DMS79 treated with DMSO at 0.1 percent for 48 hours (cell line): ENCODE measurements around the gene MTHFS.
A peak's percentile ranks its signal among the peaks of the same experiment; 100 is the strongest.
"Not testable (repeated sequence)": the region's sequence is repeated elsewhere in the genome, so short reads cannot be mapped to it uniquely, and the experiment has no call there.

ENCODE experiments used
- DNase-seq: peaks from one replicate; lab custom pipeline; 2025; lab: John Stamatoyannopoulos, UW

MTHFS gene

DNA sequence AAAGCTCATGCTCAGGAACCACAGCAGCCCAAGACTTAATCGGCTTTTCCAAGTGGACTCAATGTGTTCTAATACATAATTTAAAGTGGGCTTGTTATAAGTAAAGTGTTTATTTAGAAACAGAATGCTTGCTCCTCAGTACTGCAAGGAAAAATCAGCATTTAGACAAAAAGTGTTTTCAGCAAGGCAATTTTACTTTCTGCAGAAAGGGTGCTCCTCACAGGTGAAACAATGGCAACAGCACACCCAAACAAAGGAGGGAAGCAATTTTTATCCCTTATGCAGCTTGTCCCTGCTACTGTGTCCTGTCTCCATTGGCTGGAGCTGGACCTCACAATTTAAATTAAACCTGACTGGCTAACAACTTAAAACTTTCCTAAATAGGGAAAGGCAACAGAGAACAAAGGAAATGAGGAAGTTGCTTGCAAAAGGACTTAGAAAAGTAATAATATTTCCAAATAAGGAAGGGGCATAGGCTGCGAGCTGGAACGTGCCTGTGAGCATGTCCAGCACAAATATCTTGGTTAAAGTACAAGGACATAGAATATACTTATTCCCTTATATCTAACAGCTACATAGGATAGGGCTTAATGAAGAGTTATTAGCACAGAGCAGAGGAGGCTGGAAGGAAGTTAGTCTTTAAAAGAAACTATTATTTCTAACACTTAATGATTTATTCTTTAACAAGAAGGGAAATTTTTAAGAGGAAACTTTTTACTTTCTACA lies 19.1 kb upstream of the MTHFS start:
- DNase-seq = not testable (repeated sequence)

DNA sequence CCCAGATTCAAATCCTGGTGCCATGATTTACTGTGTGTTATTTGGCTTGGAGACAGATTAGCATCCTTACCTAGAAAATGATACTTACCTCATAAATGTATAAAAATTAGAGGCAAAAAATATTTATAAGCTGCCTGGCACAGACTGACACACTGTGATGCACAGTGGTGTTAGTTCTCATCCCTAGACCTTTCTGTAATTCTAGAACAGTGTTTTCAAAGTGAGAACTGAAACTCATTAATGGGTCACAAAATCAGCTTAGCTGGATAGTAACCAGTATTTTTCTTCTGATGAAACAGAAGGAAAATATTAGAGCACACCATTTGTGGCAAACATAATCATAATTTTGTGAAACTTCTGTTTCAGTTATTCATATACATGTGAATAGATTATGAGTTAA lies 17.9 kb upstream of the MTHFS start:
- no peak for DNase-seq

DNA sequence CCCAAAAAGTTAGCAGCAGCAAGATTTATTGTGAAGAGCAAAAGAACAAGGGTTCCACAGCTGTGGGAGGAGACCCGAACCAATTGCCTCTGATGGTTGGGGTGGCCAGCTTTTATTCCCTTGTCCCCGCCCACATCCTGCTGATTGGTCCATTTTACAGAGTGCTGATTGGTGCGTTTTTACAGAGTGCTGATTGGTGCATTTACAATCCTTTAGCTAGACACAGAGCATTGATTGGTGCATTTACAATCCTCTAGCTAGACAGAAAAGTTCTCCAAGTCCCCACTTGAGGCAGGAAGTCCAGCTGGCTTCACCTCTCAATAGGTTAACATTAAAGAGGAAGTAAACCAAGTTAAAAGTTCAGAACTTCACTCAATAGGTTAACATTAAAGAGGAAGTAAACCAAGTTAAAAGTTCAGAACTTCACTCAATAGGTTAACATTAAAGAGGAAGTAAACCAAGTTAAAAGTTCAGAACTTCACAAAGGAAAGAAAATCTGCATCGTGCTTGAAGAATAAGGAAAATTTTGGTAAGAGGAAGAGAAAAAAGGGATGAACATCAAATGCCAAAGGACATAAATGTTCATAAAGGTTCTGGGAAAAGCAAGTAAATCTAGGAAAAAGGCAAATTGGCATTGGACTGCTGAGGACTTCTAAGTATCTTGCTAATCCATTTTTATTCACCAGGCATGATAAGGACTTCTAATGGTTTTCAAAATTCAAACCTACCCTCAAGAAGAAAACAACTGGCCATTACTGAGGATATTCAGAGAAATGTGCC lies 12.9 kb upstream of the MTHFS start:
- not testable (repeated sequence) for DNase-seq

DNA sequence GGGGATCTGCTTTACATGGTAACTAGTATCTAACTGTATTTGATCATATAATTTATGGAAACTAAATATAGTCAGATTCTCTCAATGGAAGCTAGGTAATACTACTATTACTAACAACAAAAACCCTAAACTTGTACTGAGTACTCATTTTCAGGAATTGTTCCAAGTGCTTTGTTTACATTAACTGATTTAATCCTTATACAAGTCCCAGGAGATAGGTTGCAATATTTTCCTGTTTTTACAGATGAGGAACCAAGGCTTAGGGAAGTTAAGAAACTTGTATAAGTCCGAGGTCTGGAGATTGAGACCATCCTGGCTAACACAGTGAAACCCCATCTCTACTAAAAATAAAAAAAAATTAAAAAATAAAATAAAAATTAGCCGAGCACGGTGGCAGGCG lies 7.5 kb upstream of the MTHFS start:
- no peak for DNase-seq

DNA sequence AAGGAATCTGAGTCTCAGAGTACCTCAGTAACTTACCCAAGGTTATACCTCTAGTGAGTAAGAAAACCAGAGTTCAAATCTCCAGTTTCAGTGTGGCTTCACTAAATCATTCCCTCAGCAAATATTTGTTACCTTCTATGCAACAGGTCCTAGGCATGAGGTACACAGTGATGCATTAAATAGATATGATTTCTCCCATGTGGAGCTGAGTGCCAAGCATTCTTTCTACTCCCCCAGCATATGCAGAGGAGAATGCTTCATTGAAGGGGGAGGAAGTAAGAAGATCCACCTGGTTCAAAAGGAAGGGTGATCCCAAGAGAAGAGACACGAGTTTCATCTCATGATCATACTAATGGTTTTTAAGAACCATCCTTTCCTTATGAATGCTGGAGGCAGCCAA lies 6.8 kb upstream of the MTHFS start:
- no peak for DNase-seq

DNA sequence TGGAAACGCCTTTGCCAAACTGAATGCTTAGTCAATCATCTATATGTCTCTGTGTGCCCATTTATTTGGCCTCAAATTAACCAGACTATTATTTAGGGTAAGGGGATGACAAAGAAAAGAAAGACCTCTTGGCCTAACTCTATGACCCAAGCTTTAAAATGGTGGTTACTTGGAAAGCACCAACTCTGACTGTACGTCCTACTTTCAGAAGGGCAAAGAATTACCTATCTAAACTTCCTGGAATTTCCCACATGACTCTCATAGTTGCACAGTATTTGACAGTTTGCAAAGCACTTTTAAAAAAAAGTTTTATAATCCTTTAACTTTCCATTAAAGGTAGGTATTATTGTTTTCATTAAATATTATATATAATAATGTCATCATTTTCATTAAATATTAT lies 6.3 kb upstream of the MTHFS start:
- DNase-seq = no peak

DNA sequence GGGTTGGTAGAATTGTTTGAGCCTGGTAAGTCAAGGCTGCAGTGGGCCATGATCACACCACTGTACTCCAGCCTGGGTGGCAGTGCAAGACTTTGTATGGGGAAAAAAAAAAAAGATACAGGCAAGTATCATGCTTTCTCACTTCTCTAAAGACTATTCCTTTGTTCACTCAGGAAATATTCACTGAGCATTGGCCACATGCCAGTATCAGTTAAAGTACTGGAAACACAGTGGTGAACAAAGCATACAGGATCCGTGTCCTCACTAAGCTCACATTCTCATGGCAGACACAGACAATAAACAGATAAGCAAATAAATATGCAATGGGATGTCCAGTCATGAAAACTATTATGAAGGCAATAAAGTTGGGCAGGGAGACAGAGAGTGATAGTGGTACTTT lies 5.1 kb upstream of the MTHFS start:
- no peak for DNase-seq

DNA sequence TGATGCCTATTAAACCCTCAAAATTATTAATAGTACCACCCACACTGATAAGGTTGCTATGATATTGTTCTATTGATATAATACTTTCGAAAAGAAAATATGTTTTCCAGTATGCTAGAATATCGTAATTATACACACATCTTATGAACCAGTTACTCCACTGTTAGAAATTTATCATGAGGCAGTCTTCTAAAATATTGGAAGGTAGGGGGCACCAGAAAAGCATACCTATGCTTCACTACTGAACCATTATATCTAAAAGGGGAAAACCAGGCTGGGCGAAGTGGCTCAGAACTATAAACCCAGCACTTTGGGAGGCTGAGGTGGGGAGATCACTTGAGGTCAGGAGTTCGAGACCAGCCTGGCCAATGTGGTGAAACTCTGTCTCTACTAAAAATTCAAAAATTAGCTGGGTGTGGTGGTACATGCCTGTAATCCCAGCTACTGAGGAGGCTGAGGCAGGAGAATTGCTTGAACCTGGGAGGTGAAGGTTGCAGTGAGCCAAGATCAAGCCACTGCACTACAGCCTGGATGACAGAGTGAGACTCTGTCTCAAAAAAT lies 4.1 kb upstream of the MTHFS start:
- DNase-seq = not testable (repeated sequence)

DNA sequence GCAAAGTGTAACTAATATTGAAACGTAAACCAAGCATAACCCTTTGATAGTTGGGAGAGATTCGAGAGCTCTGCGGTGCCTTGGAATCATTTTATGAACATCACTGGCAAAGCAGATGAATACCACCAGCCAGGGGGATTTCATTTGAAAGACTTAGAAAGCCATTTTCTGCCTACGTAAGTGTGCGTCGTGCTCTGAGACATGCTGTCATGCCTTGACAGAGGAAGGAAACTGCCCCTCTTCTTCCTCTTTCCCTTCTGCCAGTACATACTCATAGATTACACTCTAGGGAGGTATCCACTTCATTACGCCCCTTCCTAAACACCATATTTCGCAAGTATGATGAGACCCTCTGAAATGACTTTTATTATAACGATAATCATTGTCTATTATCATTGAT lies 3.3 kb upstream of the MTHFS start:
- no peak for DNase-seq

DNA sequence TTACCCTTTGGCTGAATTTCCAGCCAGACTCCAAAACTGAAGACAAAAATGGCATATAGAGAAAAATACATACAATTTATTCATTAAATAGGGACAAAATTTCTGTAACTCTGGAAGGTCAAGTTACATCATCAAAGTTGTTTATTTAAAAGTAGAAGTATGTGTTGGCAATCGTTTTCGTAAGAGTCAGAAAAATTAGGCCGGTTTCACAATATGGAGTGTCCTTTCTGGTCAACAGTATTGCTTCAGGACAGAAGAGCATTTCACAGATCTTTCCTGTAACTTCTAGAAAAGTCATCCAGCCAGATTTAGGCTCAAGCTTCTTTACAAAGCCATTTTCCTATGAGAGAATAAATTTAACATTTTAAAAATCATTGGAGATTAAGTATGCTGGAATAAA lies 2.0 kb upstream of the MTHFS start:
- DNase-seq = not testable (repeated sequence)

DNA sequence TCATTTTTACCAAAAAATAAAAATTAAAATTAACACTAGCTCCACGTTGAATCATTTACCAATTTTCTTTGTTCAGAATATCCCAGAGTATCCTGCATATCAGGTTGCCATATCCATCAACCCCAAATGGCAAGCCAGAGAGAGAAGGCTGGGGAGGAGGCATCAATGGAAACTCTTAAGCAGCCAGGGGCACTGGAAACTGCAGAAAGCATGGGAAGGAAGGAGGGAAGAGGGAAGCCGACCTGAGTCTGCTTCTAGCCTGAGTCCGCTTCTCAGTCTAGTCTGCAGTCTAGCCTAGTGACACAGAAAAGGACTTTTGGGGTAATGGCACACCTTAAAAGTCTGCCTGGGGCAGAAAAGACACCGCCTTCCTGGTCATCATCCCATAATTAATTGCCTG lies 1.6 kb upstream of the MTHFS start:
- no peak for DNase-seq

DNA sequence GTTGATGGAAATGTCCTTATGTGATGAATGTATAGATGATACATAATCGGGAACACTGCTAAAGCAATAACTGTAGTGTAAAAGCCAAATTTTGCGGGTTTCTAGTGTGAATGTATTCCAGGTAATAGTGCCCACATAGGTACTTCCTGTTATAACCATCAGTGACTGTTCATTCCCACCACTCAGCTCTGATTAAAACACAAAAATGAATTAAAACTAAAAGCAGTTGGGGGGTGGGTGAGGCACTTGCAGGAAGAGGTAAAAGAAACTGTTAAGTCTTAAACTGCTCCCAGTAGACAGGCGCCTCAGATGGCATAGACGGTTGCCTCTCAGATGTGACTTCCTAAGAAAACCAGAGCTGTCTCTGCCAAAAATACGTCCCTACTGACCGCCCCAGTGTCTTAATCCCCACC lies 893 bp upstream of the MTHFS start:
- no peak for DNase-seq

DNA sequence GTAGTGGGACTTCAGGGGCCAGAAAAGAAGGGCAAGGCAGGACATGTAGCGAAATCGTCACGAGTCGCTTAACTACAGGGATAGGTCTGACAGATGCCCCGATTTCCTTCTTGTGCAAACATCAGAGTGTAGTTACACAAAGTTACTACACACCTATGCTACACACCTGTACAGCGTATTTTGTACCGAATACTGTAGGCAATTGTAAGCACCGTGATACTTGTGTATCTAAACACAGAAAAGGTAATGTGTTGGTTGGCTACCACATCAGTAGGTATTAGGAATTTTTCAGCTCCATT lies 515 bp upstream of the MTHFS start:
- peak; percentile 17 for DNase-seq

DNA sequence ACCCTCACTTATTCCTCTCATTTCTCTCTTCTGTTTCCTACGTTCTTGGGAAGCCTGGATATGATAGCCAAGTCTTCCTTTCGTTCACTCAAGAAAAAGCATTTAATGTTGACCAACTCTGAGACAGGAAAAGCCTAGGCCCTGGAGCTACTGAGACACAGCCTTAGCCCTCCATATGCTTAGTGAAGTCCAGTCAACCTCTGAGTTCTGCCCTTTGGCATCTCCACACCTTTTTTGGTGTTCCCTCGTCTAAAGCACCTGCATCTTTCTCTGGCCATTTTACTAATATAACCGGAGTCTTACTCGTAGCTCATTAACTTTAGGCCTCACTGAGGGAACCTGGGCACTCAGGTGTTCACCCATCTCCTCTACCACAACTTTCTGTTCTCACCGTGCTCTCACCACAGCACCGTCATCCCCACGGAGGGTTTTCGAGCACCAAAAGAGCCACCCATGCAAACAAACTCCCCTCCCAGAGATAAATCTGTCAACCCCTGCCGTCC lies 632 bp downstream of the MTHFS start:
- peak; percentile 59 for DNase-seq

DNA sequence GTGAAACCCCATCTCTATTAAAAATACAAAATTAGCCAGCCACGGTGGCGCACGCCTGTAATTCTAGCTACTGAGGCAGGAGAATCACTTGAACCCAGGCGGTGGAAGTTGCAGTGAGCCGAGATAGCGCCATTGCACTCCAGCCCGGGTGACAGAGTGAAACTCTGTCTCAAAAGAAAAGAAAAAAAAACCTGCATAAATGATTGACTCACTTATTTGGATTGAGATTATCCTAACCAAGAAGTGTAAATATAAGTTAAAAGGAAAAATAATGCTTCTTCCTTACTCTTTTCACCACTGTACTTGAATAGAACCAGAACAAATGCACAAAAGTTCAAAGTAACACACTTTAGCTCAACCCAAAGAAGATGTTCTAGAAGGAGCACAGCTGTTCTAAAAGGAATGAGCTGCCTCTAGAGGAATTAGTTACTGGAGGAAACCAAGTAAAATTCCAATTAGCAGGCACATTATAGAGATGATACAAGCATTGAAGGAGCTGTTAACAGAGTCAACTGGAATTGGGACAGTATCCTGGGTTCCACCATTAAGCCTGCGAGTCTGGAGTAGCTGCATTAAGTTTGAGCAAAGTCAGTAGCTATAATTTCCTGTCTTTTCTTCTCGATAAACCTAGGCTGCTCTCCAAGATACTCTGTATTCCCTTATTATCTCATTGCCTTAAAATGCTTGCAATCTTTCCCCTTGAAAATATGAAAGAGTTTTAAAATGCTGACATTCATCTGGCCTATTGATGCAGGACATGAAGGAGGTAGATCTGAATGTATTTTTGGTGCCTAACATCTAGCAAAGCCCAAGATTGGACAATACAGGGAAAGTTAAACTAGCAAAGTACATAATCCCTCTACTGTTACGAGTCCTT lies 9.5 kb downstream of the MTHFS start:
- no peak for DNase-seq

DNA sequence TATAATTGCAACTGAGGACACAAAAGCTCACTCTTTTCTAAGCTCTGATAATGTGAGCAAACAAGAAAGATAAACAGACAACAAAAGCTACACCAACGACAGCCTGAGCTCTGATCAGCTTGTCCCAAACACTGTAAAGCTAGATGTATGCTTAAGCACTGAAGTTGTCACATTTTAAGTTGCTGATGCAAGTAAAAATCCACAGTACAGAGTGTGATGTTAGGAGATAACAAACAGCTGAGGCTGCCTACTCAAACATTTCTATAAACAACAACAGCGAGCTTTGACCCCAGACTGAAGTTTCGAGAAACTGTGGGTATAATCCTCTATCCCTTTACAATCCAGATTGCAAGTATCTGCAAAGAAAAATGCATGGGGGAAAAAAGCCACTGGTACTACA lies 10.7 kb downstream of the MTHFS start:
- no peak for DNase-seq

DNA sequence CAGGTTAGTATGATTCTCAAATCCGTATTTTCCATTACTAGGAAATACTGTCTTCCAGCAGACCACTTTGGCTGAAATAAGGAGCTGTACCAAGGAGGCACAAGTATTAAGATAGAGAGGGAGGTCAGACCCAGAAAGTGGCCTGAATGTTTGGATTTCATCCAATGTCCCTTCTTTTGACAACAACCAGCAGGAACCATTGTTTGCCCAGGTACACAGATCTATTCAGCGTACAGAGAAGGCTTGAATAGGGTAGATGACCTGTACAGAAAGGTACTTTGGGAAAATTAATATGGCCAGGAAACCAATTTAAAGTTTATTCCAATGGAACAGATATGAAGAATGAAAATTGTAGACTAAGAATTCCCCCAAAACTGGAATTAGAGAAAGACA lies 12.6 kb downstream of the MTHFS start:
- no peak for DNase-seq

DNA sequence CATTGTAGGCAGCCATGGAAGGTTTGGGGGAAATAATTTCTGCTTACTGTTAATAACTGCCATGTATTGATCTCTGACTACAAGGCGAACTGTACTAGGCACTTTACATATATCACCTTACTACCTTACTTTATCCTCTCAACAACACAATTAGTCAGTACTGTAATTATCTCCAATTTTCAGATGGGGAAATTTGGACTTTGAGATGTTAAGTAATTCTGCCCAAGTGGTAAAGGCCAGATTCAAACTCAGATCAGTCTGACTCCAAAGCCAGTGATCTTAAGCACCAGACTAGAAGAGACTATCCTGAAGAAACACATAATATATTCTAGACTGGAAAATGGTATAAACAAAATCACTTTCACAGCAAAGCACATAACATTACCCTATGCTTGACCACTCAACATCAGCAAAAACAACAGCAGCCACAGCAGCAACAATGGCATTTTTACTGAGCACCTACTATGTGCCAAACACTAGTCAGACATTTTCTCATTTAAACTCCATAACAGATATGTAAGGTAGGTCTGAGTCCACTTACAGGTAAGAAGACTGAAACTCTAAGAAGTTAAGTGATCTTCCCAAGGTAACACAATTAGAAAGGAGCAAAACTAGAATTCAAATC lies 13.1 kb downstream of the MTHFS start:
- DNase-seq = no peak

DNA sequence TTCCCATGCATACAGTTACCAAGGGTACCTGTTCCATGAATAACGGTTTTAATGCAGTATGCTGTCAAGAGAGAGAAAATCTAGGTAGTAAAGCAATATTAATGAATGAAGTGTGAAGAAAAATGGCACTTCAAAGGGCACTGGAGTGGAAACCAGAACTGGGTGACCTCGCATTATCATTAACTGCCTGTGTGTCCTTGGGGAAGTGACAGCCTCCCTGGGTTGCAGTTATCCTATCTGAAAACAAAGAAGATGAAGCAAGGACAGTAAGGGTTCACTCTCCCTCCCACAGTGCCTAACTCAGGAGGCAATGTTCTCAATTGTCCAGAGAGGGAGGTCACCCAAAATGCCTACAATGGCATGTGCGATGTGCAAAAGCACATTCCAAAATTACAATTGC lies 15.1 kb downstream of the MTHFS start:
- no peak for DNase-seq

DNA sequence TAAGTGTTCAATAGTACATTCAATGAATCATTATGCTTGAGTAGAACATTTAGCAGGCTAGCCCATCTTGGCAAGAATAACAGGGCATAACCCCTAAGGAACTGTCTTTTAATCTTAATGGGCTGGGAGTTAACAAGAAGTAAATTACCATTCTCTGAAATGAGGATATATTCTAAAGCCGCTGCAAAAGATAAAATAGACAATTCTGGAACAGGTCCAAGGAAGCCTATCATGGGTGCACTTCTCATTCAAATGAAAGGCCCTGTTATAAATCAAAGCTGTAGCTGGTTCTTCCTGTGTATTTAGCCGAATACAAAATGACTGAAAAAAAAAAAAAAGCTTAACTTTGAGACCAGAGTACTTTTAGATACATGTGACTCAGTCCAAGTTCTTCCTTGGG lies 15.6 kb downstream of the MTHFS start:
- no peak for DNase-seq

DNA sequence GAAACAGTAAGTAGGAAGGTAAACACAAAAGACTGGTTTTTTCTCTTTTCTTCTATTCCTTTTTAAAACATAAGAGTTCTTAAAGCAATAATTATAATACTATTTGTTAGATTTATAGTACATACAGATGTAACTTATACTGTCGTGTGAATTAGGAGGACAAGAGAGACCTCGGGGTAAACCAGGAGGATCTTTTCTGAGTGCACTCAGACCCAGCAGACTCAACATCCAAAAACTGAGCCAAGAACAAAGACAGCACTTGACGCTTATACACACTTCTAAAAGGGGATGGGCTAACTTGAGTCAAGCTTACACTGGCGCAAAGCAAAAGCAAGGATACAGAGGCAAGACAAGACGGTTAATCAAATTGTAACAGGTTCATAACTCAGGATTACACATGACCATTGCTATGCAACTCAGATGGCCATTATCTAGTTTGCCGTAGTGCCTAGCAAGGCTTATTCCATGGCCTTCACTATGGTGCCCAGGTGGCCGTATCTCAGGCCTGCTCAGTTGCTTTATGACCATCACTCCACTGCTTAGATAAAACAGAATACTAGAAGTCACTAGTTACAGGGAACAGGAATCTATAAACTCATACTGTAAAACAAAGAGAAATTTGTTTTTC lies 18.6 kb downstream of the MTHFS start:
- DNase-seq = no peak

DNA sequence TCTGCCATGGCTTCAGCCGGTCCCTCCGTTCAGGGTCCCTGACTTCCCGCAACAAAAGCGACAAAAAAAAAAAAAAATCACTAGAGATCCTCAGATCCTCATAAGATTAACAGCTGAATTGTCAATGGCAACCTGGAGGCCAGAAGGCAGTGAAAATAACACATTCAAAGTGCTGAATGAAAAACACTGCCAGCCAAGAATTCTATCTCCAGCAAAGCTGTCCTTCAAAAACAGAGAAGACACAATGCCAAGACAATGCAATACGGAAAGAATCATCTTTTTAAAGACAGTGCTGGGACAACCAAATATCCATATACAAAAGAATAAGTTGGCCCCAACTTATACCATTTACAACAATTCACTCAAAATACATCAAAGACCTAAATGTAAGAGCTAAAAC lies 21.6 kb downstream of the MTHFS start:
- DNase-seq = no peak
